Raji (cell line): ENCODE data around the gene FBXL16.

Experiments
- POLR2A ChIP-seq: IDR thresholded peaks from 2 replicates; pipeline ENCODE4 v1.6.1; 2011; ENCODE audit warnings: low read depth, low read length, control low read depth; ENCODE audit not compliant: insufficient read depth

The FBXL16 gene

GRCh38 chr16:708019-708418, 2.4 kb upstream of the FBXL16 start:
- TF ChIP-seq POLR2A: no peak

DNA sequence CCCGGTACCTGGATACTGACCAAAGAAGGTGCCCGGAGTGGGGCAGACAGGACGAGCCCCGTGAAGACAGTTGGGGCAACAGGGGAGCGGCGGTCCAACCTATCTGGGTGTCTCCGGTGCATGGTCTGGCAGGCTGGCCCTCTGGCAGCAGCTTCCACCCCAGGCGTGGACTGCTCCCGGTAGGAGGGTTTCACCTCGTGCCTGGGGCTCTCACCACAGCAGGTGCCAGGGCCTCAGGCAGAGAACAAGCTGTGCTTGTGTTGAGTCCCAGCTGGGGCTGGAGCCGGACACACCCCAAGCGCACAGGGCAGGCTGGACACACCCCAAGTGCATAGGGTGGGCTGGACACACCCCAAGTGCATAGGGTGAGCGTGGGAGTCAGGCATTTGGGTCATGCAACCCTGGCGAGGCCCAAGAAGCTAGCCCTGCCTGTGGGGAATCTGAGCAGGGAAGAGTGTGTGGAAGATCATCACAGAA, 1.5 kb upstream of the FBXL16 start:
- no peak for TF ChIP-seq POLR2A

GRCh38 chr16:706189-707061, 824 bp upstream of the FBXL16 start:
- no peak for TF ChIP-seq POLR2A

GRCh38 chr16:704552-705380, 835 bp downstream of the FBXL16 start:
- no peak for TF ChIP-seq POLR2A

DNA sequence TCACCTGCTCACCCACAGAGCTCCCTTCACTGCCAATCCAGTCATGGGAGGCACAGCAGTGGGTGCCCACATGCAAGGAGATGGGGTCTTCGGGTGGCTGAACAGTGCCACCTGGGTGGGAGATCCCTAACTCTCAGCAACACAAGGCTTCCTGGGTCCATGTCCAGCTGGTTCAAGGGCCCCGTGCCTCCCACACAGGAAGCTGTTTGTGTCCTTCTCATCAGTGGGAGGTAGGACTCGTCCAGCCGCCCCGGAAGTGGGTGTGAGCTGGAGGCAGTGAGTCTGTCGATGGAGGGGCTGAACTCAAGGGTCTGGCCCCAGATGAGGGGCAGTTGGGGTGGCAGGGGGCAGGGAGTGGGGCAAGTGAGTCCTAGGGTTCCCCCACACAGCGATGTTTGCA, 1.6 kb downstream of the FBXL16 start:
- no peak for TF ChIP-seq POLR2A

DNA sequence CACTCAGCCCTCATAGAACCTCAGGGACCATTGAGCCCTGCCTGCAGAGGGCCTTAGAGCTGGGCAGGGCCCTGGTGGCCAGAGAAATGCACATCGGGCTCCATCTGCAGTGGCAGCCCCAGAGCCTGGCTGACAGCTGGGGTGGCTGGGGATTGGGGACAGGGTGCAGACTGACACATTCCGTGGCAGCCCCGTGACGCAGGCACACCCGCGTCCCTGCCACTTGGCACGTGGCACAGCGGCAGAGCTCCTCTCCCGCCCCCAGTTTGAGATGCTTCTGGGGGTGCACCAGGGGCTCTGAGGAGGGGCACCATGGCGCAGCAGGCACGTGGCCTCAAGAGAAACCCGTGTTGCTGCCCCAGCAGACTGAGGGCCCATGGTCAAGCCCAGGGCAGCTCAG, 2.2 kb downstream of the FBXL16 start:
- no peak for TF ChIP-seq POLR2A

GRCh38 chr16:702341-702740, 3.3 kb downstream of the FBXL16 start:
- TF ChIP-seq POLR2A: no peak

- TF ChIP-seq POLR2A: no peak
Observed at GRCh38 chr16:700684-701584, 4.7 kb downstream of the FBXL16 start.

DNA sequence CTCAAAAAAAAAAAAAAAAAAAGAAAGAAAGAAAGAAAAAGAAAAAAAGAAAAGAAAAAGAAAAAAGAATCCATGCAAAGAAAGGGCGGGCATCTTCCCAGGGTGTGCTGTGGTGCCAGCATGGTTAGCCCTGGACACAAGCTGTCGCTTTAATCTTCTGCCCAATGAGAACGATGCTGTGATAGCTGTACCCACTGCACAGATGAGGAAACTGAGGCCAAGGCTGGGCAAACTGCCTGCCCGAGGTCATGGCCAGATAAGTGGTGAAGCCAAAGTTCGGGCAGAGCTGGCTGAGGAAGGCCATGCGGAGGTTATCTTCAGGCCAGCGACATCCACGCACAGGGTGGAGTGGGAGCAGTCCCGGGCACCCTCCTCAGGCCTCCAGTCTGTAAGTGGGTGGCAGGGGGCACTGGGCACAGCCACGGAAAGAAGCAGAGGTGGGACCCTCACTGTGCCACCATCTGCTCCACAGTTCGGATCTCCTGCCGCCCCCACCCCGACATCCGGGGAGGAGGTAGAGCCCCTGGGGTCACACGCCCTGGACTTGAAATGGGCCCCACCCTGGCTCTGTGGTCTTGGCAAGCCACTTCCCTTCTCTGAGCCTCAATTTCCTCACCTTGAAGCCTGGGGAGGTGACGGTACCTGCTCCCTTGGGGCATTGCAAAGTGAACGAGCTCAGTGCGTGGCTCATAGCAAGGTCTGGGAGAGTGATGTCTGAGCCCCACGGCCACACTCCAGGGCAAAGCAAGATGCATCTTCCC, 6.5 kb downstream of the FBXL16 start:
- TF ChIP-seq POLR2A: no peak

GRCh38 chr16:695355-696089, 10.1 kb downstream of the FBXL16 start:
- TF ChIP-seq POLR2A: no peak

DNA sequence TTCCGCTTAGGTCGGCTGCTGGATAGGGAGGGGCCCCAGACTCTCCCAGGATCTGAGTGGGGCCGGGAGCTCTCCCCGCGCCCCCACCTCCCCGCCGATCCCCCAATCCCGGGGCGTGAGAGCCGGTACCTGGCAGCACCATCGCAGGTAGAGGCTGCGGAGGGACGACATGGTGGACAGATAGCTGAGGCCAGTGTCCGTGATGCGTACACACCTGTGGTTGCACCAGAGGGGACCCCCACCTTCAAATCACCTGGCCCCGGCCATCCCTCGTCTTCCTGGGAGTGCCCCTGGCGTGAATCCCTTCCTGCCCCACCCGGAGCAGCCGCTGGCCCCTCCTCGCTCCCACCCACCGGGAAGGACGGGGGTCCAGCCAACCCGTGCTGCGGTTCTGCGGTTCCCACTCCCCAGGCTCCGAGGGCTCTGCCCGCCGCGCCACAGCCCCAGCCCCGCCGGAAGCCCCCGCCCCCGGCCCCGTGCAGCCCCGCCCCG, 10.7 kb downstream of the FBXL16 start:
- no peak for TF ChIP-seq POLR2A

- TF ChIP-seq POLR2A: no peak
Observed at GRCh38 chr16:694187-694862, 11.3 kb downstream of the FBXL16 start.

DNA sequence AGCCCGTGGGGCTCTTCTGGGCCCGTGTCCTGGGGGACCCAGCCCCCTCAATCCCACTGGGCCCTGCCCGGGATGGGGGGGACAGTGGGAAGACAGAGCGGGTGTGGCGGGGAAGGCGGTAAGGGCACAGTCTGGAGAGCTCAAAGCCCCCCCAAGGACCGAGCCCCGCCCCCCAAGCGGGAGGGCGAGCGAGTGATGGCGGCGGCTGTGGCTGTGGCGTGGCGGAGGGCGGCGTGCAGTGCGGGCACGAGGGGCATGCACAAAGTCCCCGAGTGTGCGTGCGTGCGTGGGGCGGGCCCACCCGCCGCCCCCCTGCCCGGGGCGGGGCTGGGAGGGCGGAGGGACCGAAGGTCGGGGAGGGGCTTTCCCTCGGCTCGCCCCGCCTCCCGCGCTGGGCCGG, 11.8 kb downstream of the FBXL16 start:
- no peak for TF ChIP-seq POLR2A
